ENCODE data around the gene PLOD2. TPM values are rescaled to one million over a fixed set of nuclear protein-coding genes. Genes with fewer than 3 reads are reported as not detected.

PLOD2 gene
- total and polyA plus RNA-seq, 2 of the 4 experiments (the other 2 are of a cell fraction): 84.0 to 117 TPM

- Histone ChIP-seq H3K4me1 (ENCODE audit: control insufficient read depth, insufficient read depth, low read length) (no peaks in the 10 kb centered on the region), H3K56ac (ENCODE audit: extremely low read depth, insufficient read depth, low read length) (no peak overlapping the region), H3K4me2 (ENCODE audit: low read depth, low read length) (no peak overlapping the region), H3K27me3 (ENCODE audit: control insufficient read depth, insufficient read depth, low read length) (no peaks in the 10 kb centered on the region), H2BK15ac (ENCODE audit: low read depth, low read length) (no peak overlapping the region), H3K14ac (replicated peaks; ENCODE audit: low read depth, low read length) (no peak overlapping the region), H2BK120ac (ENCODE audit: low read depth, low read length) (no peak overlapping the region), H4K20me1 (ENCODE audit: insufficient read depth, low read length) (no peaks in the 10 kb centered on the region), H2AK5ac (ENCODE audit: low read depth, low read length) (no peak overlapping the region), H3K27ac (ENCODE audit: insufficient read depth, low read length) (no peak overlapping the region), H3K4ac (ENCODE audit: low read depth, low read length) (no peak overlapping the region), H3K9me3 (ENCODE audit: control insufficient read depth, insufficient read depth, low read length) (no peaks in the 10 kb centered on the region), H2BK5ac (ENCODE audit: low read depth, low read length, poor library complexity, severe bottlenecking) (no peak overlapping the region), H3K79me1 (ENCODE audit: low read depth in 1 of 2, low read length in 2 of 2) (no peaks in the 10 kb centered on the region), H4K5ac (ENCODE audit: low read depth, low read length) (no peak overlapping the region), H2AK9ac (replicated peaks; ENCODE audit: low read depth, low read length, poor library complexity) (no peak overlapping the region), H3K23ac (ENCODE audit: low read depth, low read length) (no peak overlapping the region), H3K9ac (ENCODE audit: low read depth, low read length) (no peak overlapping the region), H2AFZ (replicated peaks; ENCODE audit: low read length, poor library complexity) (no peak overlapping the region), H4K8ac (ENCODE audit: low read depth in 2 of 2, low read length in 2 of 2) (no peak overlapping the region), H3K9me1 (ENCODE audit: insufficient read depth, low read length) (no peaks in the 10 kb centered on the region), H3K4me3 (ENCODE audit: insufficient read depth, low read depth, low read length) (no peak overlapping the region), H3K36me3 (ENCODE audit: control insufficient read depth, insufficient read depth, low read length) (no peaks in the 10 kb centered on the region), H2BK20ac (ENCODE audit: low read depth, low read length) (no peak overlapping the region), H3K18ac (ENCODE audit: low read depth, low read length) (no peak overlapping the region), H4K91ac (ENCODE audit: insufficient read depth, low read depth, low read length) (no peak overlapping the region)
- no peak for TF ChIP-seq CEBPB (IDR thresholded peaks at IDR 0.05; ENCODE audit: low read depth, low read length)
- no peak for TF ChIP-seq CTCF (conservative IDR thresholded peaks at IDR 0.05; ENCODE audit: low read depth, low read length)
- TF ChIP-seq MXI1 (IDR thresholded peaks at IDR 0.05; ENCODE audit: borderline replicate concordance, low read depth, low read length): no peak
- no peak for TF ChIP-seq FOS (IDR thresholded peaks at IDR 0.05; ENCODE audit: low read depth, low read length)
- no peak for TF ChIP-seq RAD21 (IDR thresholded peaks at IDR 0.05; ENCODE audit: low read length)
- TF ChIP-seq ELK1 (IDR thresholded peaks at IDR 0.05; ENCODE audit: borderline replicate concordance, low read depth, low read length): no peak
- TF ChIP-seq RCOR1 (IDR thresholded peaks at IDR 0.05; ENCODE audit: insufficient replicate concordance, low read length): no peak
- TF ChIP-seq CHD1 (IDR thresholded peaks at IDR 0.05; ENCODE audit: low read depth, low read length): no peak
- no peak for TF ChIP-seq BHLHE40 (IDR thresholded peaks at IDR 0.05; ENCODE audit: low read depth, low read length)
- TF ChIP-seq USF2 (IDR thresholded peaks at IDR 0.05; ENCODE audit: low read depth, low read length): no peak
- no peak for TF ChIP-seq POLR2A (IDR thresholded peaks at IDR 0.05; ENCODE audit: low read depth, low read length)
- no peak for TF ChIP-seq MAZ (IDR thresholded peaks at IDR 0.05; ENCODE audit: borderline replicate concordance, low read depth, low read length)
- no peak for TF ChIP-seq RFX5 (IDR thresholded peaks at IDR 0.05; ENCODE audit: low read depth, low read length)
- TF ChIP-seq MAFK (IDR thresholded peaks at IDR 0.05; ENCODE audit: low read depth, low read length): no peak
- no peak for TF ChIP-seq NFE2L2 (IDR thresholded peaks at IDR 0.05; ENCODE audit: low read depth, low read length)
- no peak for TF ChIP-seq SMC3 (IDR thresholded peaks at IDR 0.05; ENCODE audit: low read depth, low read length)
- intact Hi-C loops (cut with micrococcal nuclease) (no loop called here), dilution Hi-C loops (cut with HindIII; ENCODE audit: low sequenced_read_pairs, unreplicated experiment) (no loop called here), in situ Hi-C loops (cut with MboI; ENCODE audit: low sequenced_read_pairs) (no loop called here)
- DNase-seq (no peak), ATAC-seq (ENCODE audit: low read depth) (no peak)
- POLR2A ChIA-PET (ENCODE audit: unreplicated experiment): no interaction called here
- no TSS peak for BruUV-seq (replicated peaks)
- CTCF ChIA-PET: no interaction called here
These were observed 127.0 kb downstream of the PLOD2 start for GRCh38 chr3:146033950-146034349.

All from IMR-90 (cell line).